Brain pericyte (primary cell): ENCODE data around the gene TP53TG3.
"Not testable (repeated sequence)": the region's sequence is repeated elsewhere in the genome, so short reads cannot be mapped to it uniquely, and the experiment has no call there.

ENCODE experiments used
- DNase-seq: peaks from one replicate; pipeline ENCODE4 v3.0.0-alpha.2; 2012; ENCODE audit warnings: low read depth, low spot score

The TP53TG3 gene, protein sequence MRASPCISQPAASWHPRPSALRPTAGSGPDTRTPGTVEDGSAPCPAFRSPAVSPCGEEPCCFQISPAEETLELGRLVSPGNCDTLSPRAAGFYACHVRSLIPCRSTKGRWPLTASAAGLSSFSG

DNA sequence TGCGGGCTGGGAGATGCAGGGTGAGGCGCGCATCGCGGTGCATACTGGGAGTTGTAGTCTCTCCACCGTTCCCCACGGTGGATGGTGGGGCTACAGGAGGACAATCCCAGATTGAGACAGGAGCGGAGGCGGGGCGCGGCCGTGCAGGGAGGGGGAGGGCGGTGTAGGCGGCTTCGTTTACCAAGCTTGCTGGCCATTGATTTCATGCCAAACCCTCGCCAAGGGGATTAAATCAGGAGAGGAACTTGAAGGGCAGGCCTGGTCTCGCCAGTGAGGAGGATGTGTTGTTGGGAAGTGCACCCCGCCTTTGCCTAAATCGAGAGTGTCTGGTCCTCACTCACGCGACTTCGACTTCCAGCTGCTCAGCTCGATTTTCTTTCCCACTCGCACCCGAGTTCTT, at the start of gene TP53TG3:
Gene TP53TG3, minus strand, starts transcription at position 101 of the 400 bp plus-strand sequence. Its CDS starts 68 bp downstream, at position 33.
- DNase-seq, result not testable (repeated sequence)

DNA sequence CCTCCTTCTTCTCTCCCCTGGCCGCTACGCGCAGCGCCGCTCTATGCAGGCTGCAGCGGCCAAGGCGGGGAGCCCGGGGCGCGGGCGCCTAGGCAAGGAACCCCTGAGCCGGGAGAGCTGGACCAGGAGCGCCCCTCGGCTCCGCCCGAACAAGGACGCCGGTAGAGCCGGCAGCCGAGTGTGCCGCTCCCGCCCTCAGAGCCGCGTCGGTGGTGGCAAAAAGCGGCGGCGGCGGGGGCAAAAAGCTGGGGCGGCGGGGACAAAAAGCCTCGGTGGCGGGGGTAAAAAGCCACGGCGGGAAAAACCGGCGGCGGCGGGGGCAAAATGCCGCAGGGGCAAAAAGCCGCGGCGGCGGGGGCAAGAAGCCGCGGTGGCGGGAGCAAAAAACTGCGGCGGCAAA, 25.1 kb downstream of the TP53TG3 start:
- DNase-seq, result not testable (repeated sequence)

DNA sequence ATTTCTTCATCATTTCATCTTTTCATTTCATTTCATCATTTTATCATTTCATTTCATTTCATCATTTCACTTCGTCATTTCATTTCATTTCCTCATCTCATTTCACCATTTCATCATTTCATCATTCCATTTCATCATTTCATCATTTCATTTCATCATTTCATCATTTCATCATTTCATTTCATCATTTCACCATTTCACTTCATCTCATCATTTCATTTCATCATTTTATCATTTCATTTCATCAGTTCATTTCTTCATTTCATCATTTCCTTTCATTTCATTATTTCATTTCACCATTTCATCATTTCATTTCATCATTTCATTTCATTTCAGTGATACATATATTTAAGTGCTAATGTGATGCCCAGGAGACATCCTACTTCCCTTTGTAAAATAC, 28.4 kb downstream of the TP53TG3 start:
- not testable (repeated sequence) for DNase-seq

DNA sequence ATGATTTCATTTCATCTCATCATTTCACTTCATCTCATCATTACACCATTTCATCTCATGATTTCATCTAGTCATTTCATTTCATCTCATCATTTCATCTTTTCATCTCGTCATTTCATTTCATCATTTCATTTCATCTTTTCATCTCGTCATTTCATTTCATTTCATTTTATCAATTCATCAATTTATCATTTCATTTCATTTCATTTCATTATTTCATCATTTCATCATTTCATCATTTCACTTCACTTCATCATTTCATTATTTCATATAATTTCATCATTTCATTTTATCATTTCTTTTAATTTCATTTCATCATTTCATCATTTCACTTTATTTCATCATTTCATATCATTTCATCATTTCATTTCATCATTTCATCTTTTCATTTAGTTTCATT, 29.2 kb downstream of the TP53TG3 start:
- DNase-seq, result not testable (repeated sequence)

DNA sequence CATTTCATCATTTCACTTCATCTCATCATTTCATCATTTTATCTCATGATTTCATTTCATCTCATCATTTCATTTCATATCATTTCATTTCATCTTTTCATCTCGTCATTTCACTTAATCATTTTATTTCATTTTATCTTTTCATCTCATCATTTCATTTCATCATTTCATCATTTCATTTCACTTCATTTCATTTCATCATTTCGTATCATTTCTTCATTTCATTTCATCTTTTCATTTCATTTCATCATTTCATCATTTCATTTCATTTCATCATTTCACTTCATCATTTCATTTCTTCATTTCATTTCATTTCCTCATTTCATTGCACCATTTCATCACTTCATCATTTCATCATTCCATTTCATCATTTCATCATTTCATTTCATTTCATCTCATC, 29.8 kb downstream of the TP53TG3 start:
- not testable (repeated sequence) for DNase-seq

DNA sequence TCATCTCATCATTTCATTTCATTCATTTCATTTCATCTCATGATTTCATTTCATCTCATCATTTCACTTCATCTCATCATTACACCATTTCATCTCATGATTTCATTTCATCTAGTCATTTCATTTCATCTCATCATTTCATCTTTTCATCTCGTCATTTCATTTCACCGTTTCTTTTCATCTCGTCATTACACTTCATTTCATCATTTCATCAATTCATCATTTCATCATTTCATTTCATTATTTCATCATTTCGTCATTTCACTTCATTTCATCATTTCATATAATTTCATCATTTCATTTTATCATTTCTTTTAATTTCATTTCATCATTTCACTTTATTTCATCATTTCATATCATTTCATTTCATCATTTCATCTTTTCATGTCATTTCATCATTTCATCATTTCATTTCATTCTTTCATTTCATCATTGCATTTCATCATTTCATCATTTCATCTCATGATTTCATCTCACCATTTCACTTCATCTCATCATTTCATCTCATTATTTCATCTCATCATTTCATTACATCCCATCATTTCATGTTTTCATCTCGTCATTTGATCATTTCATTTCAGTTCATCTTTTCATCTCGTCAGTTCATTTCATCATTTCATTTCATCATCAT, 30.6 kb downstream of the TP53TG3 start:
- not testable (repeated sequence) for DNase-seq

DNA sequence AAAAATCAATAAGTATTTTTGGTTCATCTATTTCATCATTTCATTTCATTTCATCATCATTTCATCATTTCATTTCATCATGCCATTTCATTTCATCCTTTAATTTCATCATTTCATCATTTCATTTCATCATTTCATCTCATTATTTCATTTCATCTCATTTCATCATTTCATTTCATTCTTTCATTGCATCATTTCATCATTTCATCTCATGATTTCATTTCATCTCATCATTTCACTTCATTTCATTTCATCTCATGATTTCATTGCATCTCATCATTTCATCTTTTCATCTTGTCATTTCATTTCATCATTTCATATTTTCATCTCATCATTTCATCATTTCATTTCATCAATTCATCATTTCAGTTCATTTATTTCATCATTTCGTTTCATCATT, 31.2 kb downstream of the TP53TG3 start:
- DNase-seq, result not testable (repeated sequence)

DNA sequence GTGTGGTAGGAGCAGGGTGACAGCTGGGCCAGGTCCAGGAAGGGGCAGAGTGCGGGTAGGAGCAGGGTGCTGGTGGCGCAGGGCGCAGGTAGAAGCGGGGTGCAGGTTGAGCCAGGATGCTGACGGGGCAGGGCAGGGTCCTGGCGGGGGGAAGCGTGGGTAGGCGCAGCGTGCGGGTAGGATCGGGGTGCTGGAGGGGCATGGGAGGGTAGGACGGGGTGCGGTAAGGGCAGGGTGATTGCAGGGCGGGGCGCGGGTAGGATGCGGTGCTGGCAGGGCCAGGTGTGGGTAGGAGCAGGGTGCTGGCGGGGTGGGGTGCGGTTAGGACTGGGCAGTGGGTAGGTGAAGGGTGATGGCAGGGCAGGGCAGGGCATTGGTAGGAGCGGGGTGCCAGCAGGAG, 38.4 kb downstream of the TP53TG3 start:
- DNase-seq, result not testable (repeated sequence)

DNA sequence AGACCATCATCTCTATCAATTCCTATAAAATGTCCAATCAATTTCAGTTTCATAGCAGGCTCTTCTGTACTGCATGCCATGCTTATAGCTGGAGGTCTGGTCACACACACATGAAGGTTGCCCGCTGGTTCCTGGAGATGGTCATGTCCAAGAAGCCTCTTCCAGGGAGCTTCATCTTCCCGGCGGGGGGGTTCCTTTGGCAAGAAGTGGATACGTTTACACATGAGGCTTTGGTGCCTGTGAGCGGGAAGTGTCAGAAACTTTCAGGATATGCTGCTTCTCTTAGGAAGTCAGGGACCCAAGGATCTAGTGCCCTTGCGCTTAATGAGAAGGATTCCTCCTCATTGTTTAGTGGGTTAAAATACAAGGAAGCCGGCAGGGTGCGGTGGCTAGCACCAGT, 43.9 kb downstream of the TP53TG3 start:
- not testable (repeated sequence) for DNase-seq
